A549 (cell line): ENCODE data around the gene NUFIP2.

Source experiments
- BHLHE40 ChIP-seq: IDR thresholded peaks from 2 replicates; pipeline ENCODE4 v1.6.1; 2012; ENCODE audit warnings: low read depth, low read length, inconsistent platforms
- CHD2 ChIP-seq: fragments of 150-350 bp; IDR thresholded peaks from 2 replicates; pipeline ENCODE4 v1.6.1; 2014; ENCODE audit warnings: low read length; ENCODE audit not compliant: partially characterized antibody
- CTCF ChIP-seq: fragments of >200 bp; sonication (Bioruptor Twin); formaldehyde crosslinking; IDR thresholded peaks from 3 replicates; pipeline ENCODE4 v1.5.1; 2016
- EP300 ChIP-seq, 2 experiments: fragments of >200 bp; sonication (Bioruptor Twin); formaldehyde crosslinking; IDR thresholded peaks; 2 replicates in 1 of 2; 3 replicates in 1 of 2; pipeline ENCODE4 v1.6.1; 2016 to 2017
- ESRRA ChIP-seq: fragments of 150-350 bp; IDR thresholded peaks from 2 replicates; pipeline ENCODE4 v1.6.1; 2014; ENCODE audit warnings: mild to moderate bottlenecking, low read length, borderline replicate concordance
- HES2 ChIP-seq: fragments of >200 bp; sonication (Bioruptor Twin); formaldehyde crosslinking; IDR thresholded peaks from 2 replicates; pipeline ENCODE4 v1.6.1; 2016
- HOXA7 ChIP-seq: fragments of 250-450 bp; sonication (Bioruptor Pico); IDR thresholded peaks from 2 replicates; pipeline ENCODE4 v1.5.0; 2020; ENCODE audit warnings: mild to moderate bottlenecking, moderate library complexity
- JUN ChIP-seq, 2 experiments: fragments of >200 bp; sonication (Bioruptor Twin); formaldehyde crosslinking; IDR thresholded peaks; 2 replicates in 1 of 2; 3 replicates in 1 of 2; pipeline ENCODE4 v1.6.1; 2016 to 2017
- NFE2L2 ChIP-seq: fragments of 150-350 bp; conservative IDR thresholded peaks from 2 replicates; pipeline ENCODE4 v1.6.1; 2014; ENCODE audit warnings: low read length
- POLR2A ChIP-seq: IDR thresholded peaks from 2 replicates; pipeline ENCODE4 v1.6.1; 2012; ENCODE audit warnings: mild to moderate bottlenecking, low read length
- REST ChIP-seq: fragments of 200-600 bp; sonication (generic); IDR thresholded peaks from 2 replicates; pipeline ENCODE4 v1.6.1; 2016; ENCODE audit warnings: antibody characterized with exemption, mild to moderate bottlenecking, moderate library complexity
- SMC3 ChIP-seq: fragments of >200 bp; sonication (Bioruptor Twin); formaldehyde crosslinking; IDR thresholded peaks from 3 replicates; pipeline ENCODE4 v1.6.1; 2018; ENCODE audit warnings: inconsistent platforms
- USF2 ChIP-seq: fragments of 450-650 bp; IDR thresholded peaks from 2 replicates; pipeline ENCODE4 v1.6.1; 2014; ENCODE audit warnings: antibody characterized with exemption
- ZC3H11A ChIP-seq: fragments of 450-650 bp; IDR thresholded peaks from 2 replicates; pipeline ENCODE4 v1.6.1; 2014; ENCODE audit warnings: antibody characterized with exemption, mild to moderate bottlenecking

- TF ChIP-seq HOXA7 (CRISPR knock-in tag) (no peak), CTCF (no peak), EP300 (IDR thresholded peaks at IDR 0.05) (no peak), JUN (IDR thresholded peaks at IDR 0.05) (no peak), ESRRA (no peak), BHLHE40 (no peak), HES2 (no peak), CHD2 (no peak), USF2 (no peak), SMC3 (no peak), POLR2A (no peak), REST (no peak), ZC3H11A (no peak), NFE2L2 (no peak)
Measured at GRCh38 chr17:29331708-29332085, 37.7 kb upstream of the NUFIP2 start.
